Hepatocyte (in vitro differentiated cells): ENCODE data around the gene ZIC1.

ENCODE experiments used
- CTCF ChIP-seq: fragments of 200-600 bp; sonication (generic); IDR thresholded peaks from 2 replicates; pipeline ENCODE4 v1.5.1; 2016; ENCODE audit warnings: antibody characterized with exemption, mild to moderate bottlenecking; ENCODE audit not compliant: poor library complexity
- EZH2phosphoT487 ChIP-seq: fragments of 200-600 bp; sonication (generic); IDR thresholded peaks from one replicate; pipeline ENCODE4 v1.6.1; 2018; ENCODE audit warnings: antibody characterized with exemption, mild to moderate bottlenecking, low read depth, moderate library complexity; ENCODE audit not compliant: unreplicated experiment, severe bottlenecking

- TF ChIP-seq CTCF: no peak
- TF ChIP-seq EZH2phosphoT487: no peak
Observed at GRCh38 chr3:147426931-147427330, 17.8 kb downstream of the ZIC1 start.
